OCI-LY7 (cell line): ENCODE results near the gene SESN2.

Source experiments
- CTCF ChIP-seq: fragments of 200-600 bp; sonication (generic); conservative IDR thresholded peaks from 2 replicates; pipeline ENCODE4 v1.5.1; 2014; ENCODE audit warnings: mild to moderate bottlenecking, antibody characterized with exemption, low read length, moderate library complexity, mixed read lengths
- EZH2phosphoT487 ChIP-seq: fragments of 200-600 bp; sonication (generic); IDR thresholded peaks from 2 replicates; pipeline ENCODE4 v1.6.1; 2018; ENCODE audit warnings: low read depth, borderline replicate concordance, mild to moderate bottlenecking, mixed run types, antibody characterized with exemption, low read length, moderate library complexity, mixed read lengths

GRCh38 chr1:28243685-28244311 is 15.5 kb upstream of the SESN2 start:
- no peak for TF ChIP-seq CTCF
- TF ChIP-seq EZH2phosphoT487 = no peak
